ENCODE measurements around the gene PCED1B. TPM values are rescaled to one million over a fixed set of nuclear protein-coding genes. Genes with fewer than 3 reads are reported as not detected.
A peak's percentile ranks its signal among the peaks of the same experiment; 100 is the strongest.
"Not testable (repeated sequence)": the region's sequence is repeated elsewhere in the genome, so short reads cannot be mapped to it uniquely, and the experiment has no call there.

Gene PCED1B
- total and polyA plus RNA-seq, 2 experiments from 2014 or later: 5.1 to 6.6 TPM

- peaks cover 14% of the 10 kb centered on the region for H3K4me1 Mint-ChIP-seq
- Histone ChIP-seq H3K79me2 (replicated peaks; ENCODE audit: insufficient read depth) (no peaks in the 10 kb centered on the region), H3F3A (replicated peaks; ENCODE audit: low read depth) (no peaks in the 10 kb centered on the region), H3K9me2 (ENCODE audit: insufficient read depth) (no peaks in the 10 kb centered on the region), H4K20me1 (replicated peaks; ENCODE audit: insufficient read depth) (no peaks in the 10 kb centered on the region), H2AFZ (peak overlapping the region; percentile 59; the same call in 1 of the 2 replicates), H3K36me3 (ENCODE audit: insufficient read depth) (no peaks in the 10 kb centered on the region), H3K4me2 (no peak overlapping the region), H3K4me1 (ENCODE audit: insufficient read depth) (peaks cover 8% of the 10 kb centered on the region; the same call in 1 of the 2 replicates), H3K27me3 (ENCODE audit: insufficient read depth) (no peaks in the 10 kb centered on the region), H3K4me3 (no peak overlapping the region), H3K27ac (ENCODE audit: low read depth) (no peak overlapping the region)
- no peak overlapping the region for H3K4me3 Mint-ChIP-seq
- H3K9me3 Mint-ChIP-seq: no peaks in the 10 kb centered on the region
- no peak overlapping the region for H3K27ac Mint-ChIP-seq
- H3K27me3 Mint-ChIP-seq (ENCODE audit: insufficient read depth, low read depth, poor library complexity): peaks cover 2% of the 10 kb centered on the region
- TF ChIP-seq ZNF331 (CRISPR knock-in tag; IDR thresholded peaks at IDR 0.05; ENCODE audit: low read depth) (no peak), EZH2phosphoT487 (IDR thresholded peaks at IDR 0.05; ENCODE audit: unreplicated experiment) (no peak), EZH2 (IDR thresholded peaks at IDR 0.05; ENCODE audit: low read depth, unreplicated experiment) (no peak), ETS1 (IDR thresholded peaks at IDR 0.05) (no peak), JUNB (IDR thresholded peaks at IDR 0.05; ENCODE audit: unreplicated experiment) (no peak)
- TF ChIP-seq, protein P1, sequence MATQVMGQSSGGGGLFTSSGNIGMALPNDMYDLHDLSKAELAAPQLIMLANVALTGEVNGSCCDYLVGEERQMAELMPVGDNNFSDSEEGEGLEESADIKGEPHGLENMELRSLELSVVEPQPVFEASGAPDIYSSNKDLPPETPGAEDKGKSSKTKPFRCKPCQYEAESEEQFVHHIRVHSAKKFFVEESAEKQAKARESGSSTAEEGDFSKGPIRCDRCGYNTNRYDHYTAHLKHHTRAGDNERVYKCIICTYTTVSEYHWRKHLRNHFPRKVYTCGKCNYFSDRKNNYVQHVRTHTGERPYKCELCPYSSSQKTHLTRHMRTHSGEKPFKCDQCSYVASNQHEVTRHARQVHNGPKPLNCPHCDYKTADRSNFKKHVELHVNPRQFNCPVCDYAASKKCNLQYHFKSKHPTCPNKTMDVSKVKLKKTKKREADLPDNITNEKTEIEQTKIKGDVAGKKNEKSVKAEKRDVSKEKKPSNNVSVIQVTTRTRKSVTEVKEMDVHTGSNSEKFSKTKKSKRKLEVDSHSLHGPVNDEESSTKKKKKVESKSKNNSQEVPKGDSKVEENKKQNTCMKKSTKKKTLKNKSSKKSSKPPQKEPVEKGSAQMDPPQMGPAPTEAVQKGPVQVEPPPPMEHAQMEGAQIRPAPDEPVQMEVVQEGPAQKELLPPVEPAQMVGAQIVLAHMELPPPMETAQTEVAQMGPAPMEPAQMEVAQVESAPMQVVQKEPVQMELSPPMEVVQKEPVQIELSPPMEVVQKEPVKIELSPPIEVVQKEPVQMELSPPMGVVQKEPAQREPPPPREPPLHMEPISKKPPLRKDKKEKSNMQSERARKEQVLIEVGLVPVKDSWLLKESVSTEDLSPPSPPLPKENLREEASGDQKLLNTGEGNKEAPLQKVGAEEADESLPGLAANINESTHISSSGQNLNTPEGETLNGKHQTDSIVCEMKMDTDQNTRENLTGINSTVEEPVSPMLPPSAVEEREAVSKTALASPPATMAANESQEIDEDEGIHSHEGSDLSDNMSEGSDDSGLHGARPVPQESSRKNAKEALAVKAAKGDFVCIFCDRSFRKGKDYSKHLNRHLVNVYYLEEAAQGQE (IDR thresholded peaks at IDR 0.05; ENCODE audit: unreplicated experiment): no peak
- TF ChIP-seq, protein P2, sequence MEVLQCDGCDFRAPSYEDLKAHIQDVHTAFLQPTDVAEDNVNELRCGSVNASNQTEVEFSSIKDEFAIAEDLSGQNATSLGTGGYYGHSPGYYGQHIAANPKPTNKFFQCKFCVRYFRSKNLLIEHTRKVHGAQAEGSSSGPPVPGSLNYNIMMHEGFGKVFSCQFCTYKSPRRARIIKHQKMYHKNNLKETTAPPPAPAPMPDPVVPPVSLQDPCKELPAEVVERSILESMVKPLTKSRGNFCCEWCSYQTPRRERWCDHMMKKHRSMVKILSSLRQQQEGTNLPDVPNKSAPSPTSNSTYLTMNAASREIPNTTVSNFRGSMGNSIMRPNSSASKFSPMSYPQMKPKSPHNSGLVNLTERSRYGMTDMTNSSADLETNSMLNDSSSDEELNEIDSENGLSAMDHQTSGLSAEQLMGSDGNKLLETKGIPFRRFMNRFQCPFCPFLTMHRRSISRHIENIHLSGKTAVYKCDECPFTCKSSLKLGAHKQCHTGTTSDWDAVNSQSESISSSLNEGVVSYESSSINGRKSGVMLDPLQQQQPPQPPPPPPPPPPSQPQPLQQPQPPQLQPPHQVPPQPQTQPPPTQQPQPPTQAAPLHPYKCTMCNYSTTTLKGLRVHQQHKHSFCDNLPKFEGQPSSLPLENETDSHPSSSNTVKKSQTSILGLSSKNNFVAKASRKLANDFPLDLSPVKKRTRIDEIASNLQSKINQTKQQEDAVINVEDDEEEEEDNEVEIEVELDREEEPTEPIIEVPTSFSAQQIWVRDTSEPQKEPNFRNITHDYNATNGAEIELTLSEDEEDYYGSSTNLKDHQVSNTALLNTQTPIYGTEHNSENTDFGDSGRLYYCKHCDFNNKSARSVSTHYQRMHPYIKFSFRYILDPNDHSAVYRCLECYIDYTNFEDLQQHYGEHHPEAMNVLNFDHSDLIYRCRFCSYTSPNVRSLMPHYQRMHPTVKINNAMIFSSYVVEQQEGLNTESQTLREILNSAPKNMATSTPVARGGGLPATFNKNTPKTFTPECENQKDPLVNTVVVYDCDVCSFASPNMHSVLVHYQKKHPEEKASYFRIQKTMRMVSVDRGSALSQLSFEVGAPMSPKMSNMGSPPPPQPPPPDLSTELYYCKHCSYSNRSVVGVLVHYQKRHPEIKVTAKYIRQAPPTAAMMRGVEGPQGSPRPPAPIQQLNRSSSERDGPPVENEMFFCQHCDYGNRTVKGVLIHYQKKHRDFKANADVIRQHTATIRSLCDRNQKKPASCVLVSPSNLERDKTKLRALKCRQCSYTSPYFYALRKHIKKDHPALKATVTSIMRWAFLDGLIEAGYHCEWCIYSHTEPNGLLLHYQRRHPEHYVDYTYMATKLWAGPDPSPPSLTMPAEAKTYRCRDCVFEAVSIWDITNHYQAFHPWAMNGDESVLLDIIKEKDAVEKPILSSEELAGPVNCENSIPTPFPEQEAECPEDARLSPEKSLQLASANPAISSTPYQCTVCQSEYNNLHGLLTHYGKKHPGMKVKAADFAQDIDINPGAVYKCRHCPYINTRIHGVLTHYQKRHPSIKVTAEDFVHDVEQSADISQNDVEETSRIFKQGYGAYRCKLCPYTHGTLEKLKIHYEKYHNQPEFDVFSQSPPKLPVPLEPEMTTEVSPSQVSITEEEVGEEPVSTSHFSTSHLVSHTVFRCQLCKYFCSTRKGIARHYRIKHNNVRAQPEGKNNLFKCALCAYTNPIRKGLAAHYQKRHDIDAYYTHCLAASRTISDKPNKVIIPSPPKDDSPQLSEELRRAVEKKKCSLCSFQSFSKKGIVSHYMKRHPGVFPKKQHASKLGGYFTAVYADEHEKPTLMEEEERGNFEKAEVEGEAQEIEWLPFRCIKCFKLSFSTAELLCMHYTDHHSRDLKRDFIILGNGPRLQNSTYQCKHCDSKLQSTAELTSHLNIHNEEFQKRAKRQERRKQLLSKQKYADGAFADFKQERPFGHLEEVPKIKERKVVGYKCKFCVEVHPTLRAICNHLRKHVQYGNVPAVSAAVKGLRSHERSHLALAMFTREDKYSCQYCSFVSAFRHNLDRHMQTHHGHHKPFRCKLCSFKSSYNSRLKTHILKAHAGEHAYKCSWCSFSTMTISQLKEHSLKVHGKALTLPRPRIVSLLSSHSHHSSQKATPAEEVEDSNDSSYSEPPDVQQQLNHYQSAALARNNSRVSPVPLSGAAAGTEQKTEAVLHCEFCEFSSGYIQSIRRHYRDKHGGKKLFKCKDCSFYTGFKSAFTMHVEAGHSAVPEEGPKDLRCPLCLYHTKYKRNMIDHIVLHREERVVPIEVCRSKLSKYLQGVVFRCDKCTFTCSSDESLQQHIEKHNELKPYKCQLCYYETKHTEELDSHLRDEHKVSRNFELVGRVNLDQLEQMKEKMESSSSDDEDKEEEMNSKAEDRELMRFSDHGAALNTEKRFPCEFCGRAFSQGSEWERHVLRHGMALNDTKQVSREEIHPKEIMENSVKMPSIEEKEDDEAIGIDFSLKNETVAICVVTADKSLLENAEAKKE (CRISPR knock-in tag; IDR thresholded peaks at IDR 0.05): no peak
- DNase-seq (ENCODE audit: low spot score) (no peak), ATAC-seq (no peak)
- no peaks in the 10 kb centered on the region for H3K36me3 Mint-ChIP-seq (ENCODE audit: low read depth)
These were observed 136.8 kb downstream of the PCED1B start for GRCh38 chr12:47216150-47216677.

GRCh38 chr12:47217595-47217869 lies 138.1 kb downstream of the PCED1B start:
- peaks cover 14% of the 10 kb centered on the region for H3K4me1 ChIP-seq (ENCODE audit: insufficient read depth)
- not testable (repeated sequence) for ATAC-seq; H3K27me3 ChIP-seq (ENCODE audit: insufficient read depth); H3K79me2 ChIP-seq (replicated peaks; ENCODE audit: insufficient read depth); H3K27me3 Mint-ChIP-seq (ENCODE audit: insufficient read depth, low read depth, poor library complexity); H3K4me3 ChIP-seq; H3K4me2 ChIP-seq; H3K36me3 Mint-ChIP-seq (ENCODE audit: low read depth); H3F3A ChIP-seq (replicated peaks; ENCODE audit: low read depth); H3K9me2 ChIP-seq (ENCODE audit: insufficient read depth); H3K27ac Mint-ChIP-seq; H2AFZ ChIP-seq; H3K36me3 ChIP-seq (ENCODE audit: insufficient read depth); H3K9me3 Mint-ChIP-seq; H3K27ac ChIP-seq (ENCODE audit: low read depth); H4K20me1 ChIP-seq (replicated peaks; ENCODE audit: insufficient read depth); DNase-seq (ENCODE audit: low spot score); H3K4me3 Mint-ChIP-seq
- peaks cover 22% of the 10 kb centered on the region for H3K4me1 Mint-ChIP-seq

Data from GM23338 (cell line).